PFSK-1 (cell line): ENCODE measurements around the gene C15orf39.

Experiments used
- FOXP2 ChIP-seq: optimal IDR thresholded peaks from 2 replicates; pipeline ENCODE3; 2011; ENCODE audit warnings: borderline replicate concordance, control low read depth, inconsistent platforms; ENCODE audit not compliant: insufficient read depth; ENCODE audit errors: extremely low read length, extremely low read depth
- POLR2AphosphoS5 ChIP-seq: IDR thresholded peaks from 2 replicates; pipeline ENCODE4 v1.6.1; 2012; ENCODE audit warnings: low read depth, mild to moderate bottlenecking, control low read depth, low read length, moderate library complexity
- REST ChIP-seq, 2 experiments: IDR thresholded peaks; 2 replicates each; pipeline versions ENCODE4 v1.6.1 to v1.8.0; 2011 to 2012; ENCODE audit warnings: low read depth in 2 of 2, low read length in 2 of 2, control low read depth in 1 of 2, inconsistent platforms in 1 of 2, mild to moderate bottlenecking in 1 of 2, moderate library complexity in 1 of 2; ENCODE audit not compliant: insufficient read depth in 1 of 2
- SIN3A ChIP-seq: IDR thresholded peaks from 2 replicates; pipeline ENCODE4 v1.6.1; 2012; ENCODE audit warnings: mild to moderate bottlenecking, low read length, moderate library complexity, borderline replicate concordance; ENCODE audit not compliant: insufficient read depth
- TAF1 ChIP-seq: IDR thresholded peaks from 2 replicates; pipeline ENCODE4 v1.6.1; 2012; ENCODE audit warnings: low read length, control low read depth, borderline replicate concordance; ENCODE audit not compliant: insufficient read depth

Gene C15orf39

GRCh38 chr15:75199357-75199940, 2.2 kb upstream of the C15orf39 start:
- TF ChIP-seq SIN3A (no peak), FOXP2 (no peak), REST (IDR thresholded peaks at IDR 0.05; ENCODE audit: insufficient read depth in 1 of 2, low read depth in 2 of 2, low read length in 2 of 2) (no peak)

GRCh38 chr15:75200391-75200764, 1.3 kb upstream of the C15orf39 start:
- no peak for TF ChIP-seq FOXP2
- no peak for TF ChIP-seq POLR2AphosphoS5

DNA sequence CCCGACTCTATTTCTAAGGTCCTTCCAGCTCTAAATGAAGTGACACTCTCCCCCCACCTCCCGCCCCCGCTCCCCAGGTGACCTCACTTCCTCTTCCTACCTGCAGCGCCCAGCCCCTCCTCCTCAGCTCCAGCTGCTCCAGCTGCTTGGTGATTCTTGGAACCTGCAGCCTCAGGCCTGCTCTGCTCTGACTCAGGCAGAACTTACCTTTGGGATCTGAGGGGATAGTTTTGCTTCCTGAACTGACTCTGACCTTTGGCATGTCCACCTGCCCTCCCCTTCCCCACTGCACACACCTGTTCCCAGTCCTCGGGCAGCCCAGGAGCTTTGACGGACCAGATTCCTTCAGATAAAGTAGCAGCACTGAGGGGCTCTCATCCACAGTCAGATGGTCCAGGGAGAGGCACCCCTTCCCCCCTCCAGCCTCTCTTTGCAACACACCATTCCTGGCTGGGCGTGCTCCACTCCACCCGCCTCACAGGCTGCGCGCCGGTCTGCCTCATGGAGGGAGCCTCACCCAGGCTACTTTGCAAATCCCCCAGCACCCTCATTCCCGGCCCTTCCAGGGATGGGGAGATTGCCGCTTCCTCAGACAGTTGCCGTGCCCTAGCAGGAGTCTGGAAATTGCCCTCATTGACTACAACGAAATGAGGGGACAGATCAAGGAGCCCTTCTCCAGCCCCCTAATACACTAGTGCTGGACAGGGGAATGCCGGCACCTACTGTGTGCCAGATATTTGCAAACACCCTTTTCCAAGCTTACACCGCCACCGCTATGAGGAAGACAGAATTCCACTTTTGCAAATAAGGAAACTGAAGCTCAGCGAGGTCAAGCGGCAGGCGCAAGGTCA, 692 bp upstream of the C15orf39 start:
- TF ChIP-seq SIN3A: no peak
- no peak for TF ChIP-seq TAF1
- no peak for TF ChIP-seq REST (IDR thresholded peaks at IDR 0.05; ENCODE audit: insufficient read depth in 1 of 2, low read depth in 2 of 2, low read length in 2 of 2)

DNA sequence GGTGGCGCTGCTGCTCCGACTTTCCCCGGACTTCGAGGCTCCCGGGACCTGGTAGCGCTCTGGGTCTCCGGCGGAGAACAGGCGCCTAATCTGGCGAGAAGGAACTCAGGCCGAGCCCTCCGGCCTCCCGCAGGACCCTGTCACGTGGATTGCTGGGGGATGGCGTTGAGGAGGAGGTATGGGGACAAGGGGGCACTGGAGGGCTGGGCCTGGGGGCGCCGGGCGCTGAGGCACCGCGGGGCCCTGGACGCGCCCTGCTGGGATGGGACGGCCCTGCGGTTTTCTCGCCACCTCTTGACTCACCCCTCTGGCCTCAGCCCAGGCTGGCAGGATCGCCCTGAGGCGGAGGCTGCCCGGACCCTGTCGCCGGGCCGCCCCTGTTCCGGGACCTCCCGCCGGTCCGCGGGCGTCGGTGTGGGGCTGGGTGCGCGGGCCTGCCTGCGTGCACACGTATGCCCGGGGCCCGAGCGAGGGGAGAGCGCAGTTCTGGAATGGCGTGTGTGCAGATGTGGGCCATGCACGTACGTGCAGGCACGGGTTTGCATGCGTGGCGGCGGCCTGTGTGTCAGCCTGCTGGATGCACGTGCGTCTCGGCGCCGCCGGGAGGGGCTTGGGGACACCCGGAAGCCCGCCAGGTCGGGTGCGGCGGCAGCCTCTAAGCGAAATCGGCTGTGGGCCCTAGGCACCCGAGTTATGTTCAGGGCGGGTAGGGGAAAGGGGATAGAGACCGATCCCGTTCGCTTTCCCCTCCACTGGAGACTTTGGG, 752 bp downstream of the C15orf39 start:
- TF ChIP-seq TAF1: 0 out of 2 replicates have a peak, but pooled peaks have one; percentile 11
- no peak for TF ChIP-seq POLR2AphosphoS5
- peak; percentile 83; the same call in 1 of the 2 replicates for TF ChIP-seq SIN3A

GRCh38 chr15:75203017-75203907, 1.6 kb downstream of the C15orf39 start:
- no peak for TF ChIP-seq FOXP2
- no peak for TF ChIP-seq REST (IDR thresholded peaks at IDR 0.05; ENCODE audit: insufficient read depth in 1 of 2, low read depth in 2 of 2, low read length in 2 of 2)
- TF ChIP-seq SIN3A: no peak
- TF ChIP-seq TAF1: no peak

DNA sequence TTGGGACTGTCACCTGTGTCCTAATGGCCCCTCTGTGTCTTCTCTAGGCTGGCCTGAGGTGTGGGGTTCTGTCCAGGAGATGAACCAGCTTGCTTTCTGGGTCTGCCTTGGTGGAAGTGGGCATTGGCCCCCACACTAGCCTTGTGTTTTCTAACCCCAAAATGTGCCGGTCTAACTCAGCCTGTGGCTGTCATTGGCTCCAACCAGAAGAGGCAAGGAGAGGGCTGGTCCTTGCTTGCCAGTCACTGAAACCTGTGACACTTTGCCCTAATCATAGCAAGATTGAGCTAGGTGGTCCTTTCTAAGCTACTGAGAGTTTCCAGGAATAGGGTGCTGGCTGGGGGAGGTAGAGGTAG, 2.2 kb downstream of the C15orf39 start:
- no peak for TF ChIP-seq REST (IDR thresholded peaks at IDR 0.05; ENCODE audit: insufficient read depth in 1 of 2, low read depth in 2 of 2, low read length in 2 of 2)
